SJSA1 (cell line): ENCODE results near the gene ANXA2R. TPM values are rescaled to one million over a fixed set of nuclear protein-coding genes. Genes with fewer than 3 reads are reported as not detected.

ENCODE experiments used
- DNase-seq, 2 experiments: peaks; one replicate each; pipeline ENCODE4 v3.0.0-alpha.2; 2015 to 2020; ENCODE audit warnings: low spot score in 2 of 2, low read depth in 1 of 2
- H3K27ac ChIP-seq: fragments of 250-450 bp; sonication (Bioruptor Pico); 2 replicates; pipeline ENCODE4 v1.5.1; 2020; ENCODE audit warnings: mild to moderate bottlenecking, moderate library complexity
- H3K27me3 ChIP-seq: fragments of 250-450 bp; sonication (Bioruptor Pico); replicated peaks from 2 replicates; pipeline ENCODE4 v1.5.1; 2020; ENCODE audit warnings: mild to moderate bottlenecking, moderate library complexity
- H3K36me3 ChIP-seq: fragments of 250-450 bp; sonication (Bioruptor Pico); 2 replicates; pipeline ENCODE4 v1.5.1; 2020; ENCODE audit warnings: mild to moderate bottlenecking
- H3K4me1 ChIP-seq: fragments of 250-450 bp; sonication (Bioruptor Pico); replicated peaks from 2 replicates; pipeline ENCODE4 v1.6.1; 2021; ENCODE audit warnings: mild to moderate bottlenecking
- H3K4me3 ChIP-seq: fragments of 250-450 bp; sonication (Bioruptor Pico); 2 replicates; pipeline ENCODE4 v1.5.1; 2020; ENCODE audit warnings: mild to moderate bottlenecking
- H3K9me3 ChIP-seq: fragments of 250-450 bp; sonication (Bioruptor Pico); replicated peaks from 2 replicates; pipeline ENCODE4 v1.5.1; 2020; ENCODE audit warnings: mild to moderate bottlenecking
- total RNA-seq: library from RNA; depleted of rRNA; stranded (reverse); fragments of >200 nt; shearing (Covaris generic); gene quantifications from 2 replicates; pipeline ENCODE4 v1.2.3, GENCODE V29; 2014

The ANXA2R gene
- total RNA-seq, 1 experiment from 2014 or later, result 1.4 TPM

GRCh38 chr5:43010935-43011315 lies 29.2 kb downstream of the ANXA2R start:
- H3K27me3 ChIP-seq, result no peaks in the 10 kb centered on the region
- H3K27ac ChIP-seq, result no peak overlapping the region
- H3K4me3 ChIP-seq, result no peak overlapping the region
- H3K9me3 ChIP-seq, result no peaks in the 10 kb centered on the region
- DNase-seq, result no peak
- peaks cover 19% of the 10 kb centered on the region for H3K4me1 ChIP-seq
- H3K36me3 ChIP-seq, result peaks cover 3% of the 10 kb centered on the region; the same call in 1 of the 2 replicates

GRCh38 chr5:43008363-43009153 lies 31.6 kb downstream of the ANXA2R start:
- Histone ChIP-seq H3K4me1 (peaks cover 23% of the 10 kb centered on the region), H3K27me3 (no peaks in the 10 kb centered on the region; the same call in 1 of the 2 replicates), H3K4me3 (peak overlapping the region; percentile 48), H3K27ac (peak overlapping the region; percentile 84), H3K36me3 (no peaks in the 10 kb centered on the region), H3K9me3 (no peaks in the 10 kb centered on the region)
- peak; percentile 88 to 94 for DNase-seq

GRCh38 chr5:43007911-43008362 lies 32.2 kb downstream of the ANXA2R start:
- Histone ChIP-seq H3K27ac (peak overlapping the region; percentile 84), H3K27me3 (no peaks in the 10 kb centered on the region; the same call in 1 of the 2 replicates), H3K9me3 (no peaks in the 10 kb centered on the region), H3K4me1 (peaks cover 26% of the 10 kb centered on the region), H3K36me3 (no peaks in the 10 kb centered on the region), H3K4me3 (peak overlapping the region; percentile 48)
- DNase-seq, result peak; percentile 80 to 96

GRCh38 chr5:43007246-43007910 lies 32.7 kb downstream of the ANXA2R start:
- Histone ChIP-seq H3K4me3 (peak overlapping the region; percentile 48), H3K27ac (peak overlapping the region; percentile 84), H3K9me3 (no peaks in the 10 kb centered on the region), H3K4me1 (peaks cover 26% of the 10 kb centered on the region), H3K27me3 (no peaks in the 10 kb centered on the region; the same call in 1 of the 2 replicates), H3K36me3 (no peaks in the 10 kb centered on the region)
- peak; percentile 85 to 92 for DNase-seq

- H3K36me3 ChIP-seq, result no peaks in the 10 kb centered on the region
- no peak for DNase-seq
- H3K9me3 ChIP-seq, result no peaks in the 10 kb centered on the region
- peaks cover 26% of the 10 kb centered on the region for H3K4me1 ChIP-seq
- no peaks in the 10 kb centered on the region; the same call in 1 of the 2 replicates for H3K27me3 ChIP-seq
- peak overlapping the region; percentile 48; the same call in 1 of the 2 replicates for H3K4me3 ChIP-seq
- no peak overlapping the region for H3K27ac ChIP-seq
Observed at GRCh38 chr5:43006424-43007202, 33.5 kb downstream of the ANXA2R start.

- Histone ChIP-seq H3K4me3 (no peak overlapping the region), H3K9me3 (no peaks in the 10 kb centered on the region), H3K36me3 (no peaks in the 10 kb centered on the region), H3K27ac (no peak overlapping the region), H3K27me3 (no peaks in the 10 kb centered on the region; the same call in 1 of the 2 replicates), H3K4me1 (peaks cover 24% of the 10 kb centered on the region)
- DNase-seq, result no peak
Observed at GRCh38 chr5:43005031-43005430, 35.1 kb downstream of the ANXA2R start.

- no peaks in the 10 kb centered on the region for H3K9me3 ChIP-seq
- H3K27me3 ChIP-seq, result no peaks in the 10 kb centered on the region; the same call in 1 of the 2 replicates
- H3K4me3 ChIP-seq, result no peak overlapping the region
- H3K36me3 ChIP-seq, result no peaks in the 10 kb centered on the region
- no peak for DNase-seq
- H3K27ac ChIP-seq, result no peak overlapping the region
- H3K4me1 ChIP-seq, result peaks cover 7% of the 10 kb centered on the region; the same call in 1 of the 2 replicates
Observed at GRCh38 chr5:43001748-43002147, 38.4 kb downstream of the ANXA2R start.

GRCh38 chr5:43000914-43001313 lies 39.2 kb downstream of the ANXA2R start:
- H3K4me1 ChIP-seq, result peaks cover 7% of the 10 kb centered on the region
- no peak for DNase-seq
- no peaks in the 10 kb centered on the region for H3K9me3 ChIP-seq
- H3K36me3 ChIP-seq, result no peaks in the 10 kb centered on the region
- H3K4me3 ChIP-seq, result no peak overlapping the region
- no peak overlapping the region for H3K27ac ChIP-seq
- H3K27me3 ChIP-seq, result no peaks in the 10 kb centered on the region; the same call in 1 of the 2 replicates

GRCh38 chr5:43000111-43000840 lies 39.8 kb downstream of the ANXA2R start:
- Histone ChIP-seq H3K27ac (no peak overlapping the region), H3K9me3 (no peaks in the 10 kb centered on the region), H3K36me3 (no peaks in the 10 kb centered on the region), H3K4me3 (no peak overlapping the region), H3K27me3 (no peaks in the 10 kb centered on the region; the same call in 1 of the 2 replicates), H3K4me1 (peaks cover 10% of the 10 kb centered on the region)
- no peak for DNase-seq

- no peak overlapping the region for H3K27ac ChIP-seq
- no peaks in the 10 kb centered on the region for H3K9me3 ChIP-seq
- H3K4me3 ChIP-seq, result peak overlapping the region; percentile 46
- no peak for DNase-seq
- peaks cover 12% of the 10 kb centered on the region for H3K4me1 ChIP-seq
- H3K27me3 ChIP-seq, result no peaks in the 10 kb centered on the region
- no peaks in the 10 kb centered on the region for H3K36me3 ChIP-seq
Observed at GRCh38 chr5:42995360-42995751, 44.8 kb downstream of the ANXA2R start.

- Histone ChIP-seq H3K4me3 (peak overlapping the region; percentile 46), H3K9me3 (no peaks in the 10 kb centered on the region), H3K27ac (peak overlapping the region; percentile 62), H3K36me3 (no peaks in the 10 kb centered on the region), H3K27me3 (no peaks in the 10 kb centered on the region), H3K4me1 (peaks cover 12% of the 10 kb centered on the region)
- peak; percentile 89 to 94 for DNase-seq
Observed at GRCh38 chr5:42994555-42995359, 45.4 kb downstream of the ANXA2R start.

- Histone ChIP-seq H3K27me3 (no peaks in the 10 kb centered on the region), H3K4me3 (peak overlapping the region; percentile 46), H3K27ac (peak overlapping the region; percentile 62), H3K4me1 (peaks cover 12% of the 10 kb centered on the region), H3K9me3 (no peaks in the 10 kb centered on the region), H3K36me3 (no peaks in the 10 kb centered on the region)
- no peak for DNase-seq
Observed at GRCh38 chr5:42994246-42994554, 45.9 kb downstream of the ANXA2R start.
